HG03064 (cell line): ENCODE data around the gene IL1A.

Experiments used
- ATAC-seq: cut with Tn5 transposase; IDR thresholded peaks from one replicate; pipeline ENCODE4 v1.9.1; 2021; ENCODE audit warnings: low read depth; ENCODE audit not compliant: unreplicated experiment

Gene IL1A

GRCh38 chr2:112793449-112793978 is 9.2 kb upstream of the IL1A start:
- no peak for ATAC-seq

GRCh38 chr2:112792419-112792818 is 8.1 kb upstream of the IL1A start:
- ATAC-seq = no peak

- no peak for ATAC-seq
Measured at GRCh38 chr2:112791693-112792230, 7.5 kb upstream of the IL1A start.

GRCh38 chr2:112791019-112791418 is 6.7 kb upstream of the IL1A start:
- no peak for ATAC-seq

- no peak for ATAC-seq
Measured at GRCh38 chr2:112790305-112790704, 6.0 kb upstream of the IL1A start.

- no peak for ATAC-seq
Measured at GRCh38 chr2:112789186-112789585, 4.9 kb upstream of the IL1A start.

- no peak for ATAC-seq
Measured at GRCh38 chr2:112788653-112789052, 4.4 kb upstream of the IL1A start.

- ATAC-seq = no peak
Measured at GRCh38 chr2:112787729-112788393, 3.6 kb upstream of the IL1A start.

GRCh38 chr2:112787294-112787693 is 3.0 kb upstream of the IL1A start:
- no peak for ATAC-seq

- no peak for ATAC-seq
Measured at GRCh38 chr2:112783187-112783714, 1.0 kb downstream of the IL1A start.

- ATAC-seq = peak; percentile 79
Measured at GRCh38 chr2:112782234-112782799, 2.0 kb downstream of the IL1A start.

GRCh38 chr2:112779598-112779997 is 4.7 kb downstream of the IL1A start:
- no peak for ATAC-seq

GRCh38 chr2:112777036-112777435 is 7.3 kb downstream of the IL1A start:
- ATAC-seq = no peak

GRCh38 chr2:112776113-112776512 is 8.2 kb downstream of the IL1A start:
- ATAC-seq = no peak

GRCh38 chr2:112774536-112775285 is 9.6 kb downstream of the IL1A start:
- no peak for ATAC-seq

GRCh38 chr2:112773556-112773955 is 10.7 kb downstream of the IL1A start:
- no peak for ATAC-seq

- no peak for ATAC-seq
Measured at GRCh38 chr2:112772911-112773475, 11.3 kb downstream of the IL1A start.

- ATAC-seq = no peak
Measured at GRCh38 chr2:112772322-112772721, 12.0 kb downstream of the IL1A start.

GRCh38 chr2:112768432-112768831 is 15.9 kb downstream of the IL1A start:
- ATAC-seq = no peak

- no peak for ATAC-seq
Measured at GRCh38 chr2:112767693-112768330, 16.5 kb downstream of the IL1A start.
